HEK293T (cell line): ENCODE measurements around the gene DHRS3.
A peak's percentile ranks its signal among the peaks of the same experiment; 100 is the strongest.
"Not testable (repeated sequence)": the region's sequence is repeated elsewhere in the genome, so short reads cannot be mapped to it uniquely, and the experiment has no call there.

Experiments used
- CTCF ChIA-PET: fragments of 350-600 bp; formaldehyde crosslinking; extraction: SDS; loops from one replicate; lab custom pipeline; 2021; ENCODE audit warnings: antibody characterized with exemption, inconsistent platforms; lab: Yijun Ruan, JAX
- POLR2A ChIA-PET: fragments of 350-600 bp; formaldehyde crosslinking; extraction: SDS; loops from one replicate; lab custom pipeline; 2020; ENCODE audit warnings: antibody characterized with exemption, inconsistent platforms; lab: Yijun Ruan, JAX
- DNase-seq: peaks from one replicate; pipeline ENCODE4 v3.0.0; 2012; ENCODE audit warnings: mixed read lengths; ENCODE audit errors: extremely low spot score
- ARNT ChIP-seq: fragments of 450-650 bp; IDR thresholded peaks from 2 replicates; pipeline ENCODE4 v1.6.1; 2017; ENCODE audit warnings: mild to moderate bottlenecking
- BHLHE40 ChIP-seq: fragments of 450-650 bp; IDR thresholded peaks from 2 replicates; pipeline ENCODE4 v1.6.1; 2016; ENCODE audit warnings: mild to moderate bottlenecking, moderate library complexity, borderline replicate concordance
- CTBP1 ChIP-seq: fragments of 450-650 bp; IDR thresholded peaks from 2 replicates; pipeline ENCODE4 v1.6.1; 2016; ENCODE audit warnings: borderline replicate concordance
- ELF4 ChIP-seq: fragments of 450-650 bp; IDR thresholded peaks from 2 replicates; pipeline ENCODE4 v1.6.1; 2017; ENCODE audit warnings: antibody characterized with exemption
- FOXA1 ChIP-seq: fragments of 450-650 bp; IDR thresholded peaks from 2 replicates; pipeline ENCODE4 v1.6.1; 2016; ENCODE audit warnings: mild to moderate bottlenecking
- FOXK2 ChIP-seq: fragments of 450-650 bp; IDR thresholded peaks from 2 replicates; pipeline ENCODE4 v1.6.1; 2016; ENCODE audit warnings: mild to moderate bottlenecking
- FOXM1 ChIP-seq: fragments of 450-650 bp; IDR thresholded peaks from 2 replicates; pipeline ENCODE4 v1.6.1; 2017; ENCODE audit warnings: mild to moderate bottlenecking, borderline replicate concordance
- HDGF ChIP-seq: fragments of 450-650 bp; IDR thresholded peaks from 2 replicates; pipeline ENCODE4 v1.6.1; 2017; ENCODE audit warnings: antibody characterized with exemption, borderline replicate concordance
- L3MBTL2 ChIP-seq: fragments of 450-650 bp; conservative IDR thresholded peaks from 2 replicates; pipeline ENCODE4 v1.6.1; 2016; ENCODE audit warnings: mild to moderate bottlenecking
- LEF1 ChIP-seq: fragments of 450-650 bp; IDR thresholded peaks from 2 replicates; pipeline ENCODE4 v1.6.1; 2017; ENCODE audit warnings: mild to moderate bottlenecking, borderline replicate concordance
- NFRKB ChIP-seq: fragments of 450-650 bp; IDR thresholded peaks from 2 replicates; pipeline ENCODE4 v1.6.1; 2016; ENCODE audit warnings: mild to moderate bottlenecking, moderate library complexity
- PKNOX1 ChIP-seq: fragments of 450-650 bp; IDR thresholded peaks from 2 replicates; pipeline ENCODE4 v1.6.1; 2016
- SP1 ChIP-seq: fragments of 450-650 bp; IDR thresholded peaks from 2 replicates; pipeline ENCODE4 v1.6.1; 2017
- SUZ12 ChIP-seq: fragments of 450-650 bp; IDR thresholded peaks from 2 replicates; pipeline ENCODE4 v1.6.1; 2016; ENCODE audit warnings: mild to moderate bottlenecking
- TARDBP ChIP-seq: fragments of 450-650 bp; IDR thresholded peaks from 2 replicates; pipeline ENCODE4 v1.6.1; 2016
- ZNF384 ChIP-seq: fragments of 450-650 bp; IDR thresholded peaks from 2 replicates; pipeline ENCODE4 v1.6.1; 2016

Gene DHRS3

GRCh38 chr1:12541274-12542137 is 76.5 kb downstream of the DHRS3 start:
- DNase-seq, result peak; percentile 17
- CTCF ChIA-PET, result no interaction called here
- POLR2A ChIA-PET, result interaction anchor here (2.8 kb wide), 1 partner anchor 77 kb away, joined by 12 read pairs; the partner anchor contains the start of gene DHRS3
- TF ChIP-seq BHLHE40 (no peak), HDGF (no peak), ZNF384 (no peak), SP1 (no peak), ELF4 (no peak), FOXM1 (no peak)

GRCh38 chr1:12540580-12541273 is 77.3 kb downstream of the DHRS3 start:
- ChIA-PET POLR2A (interaction anchor here (0.6 to 2.8 kb wide), 4 partner anchors 12 to 102 kb away, joined by 3 to 12 read pairs (median 4); partner anchors contain the start of gene DHRS3), CTCF (interaction anchor here (1.4 kb wide), 1 partner anchor 9 kb away, joined by 3 read pairs; no protein-coding TSS in a partner anchor)
- DNase-seq, result no peak
- TF ChIP-seq SP1, result no peak
- 0 out of 2 replicates have a peak, but pooled peaks have one; percentile 38 for TF ChIP-seq HDGF
- no peak for TF ChIP-seq ZNF384
- no peak for TF ChIP-seq BHLHE40
- no peak for TF ChIP-seq TARDBP
- no peak for TF ChIP-seq NFRKB
- TF ChIP-seq ELF4, result no peak
- no peak for TF ChIP-seq SUZ12
- TF ChIP-seq L3MBTL2, result no peak

- DNase-seq, result peak; percentile 72
- POLR2A ChIA-PET, result interaction anchor here (0.6 to 2.8 kb wide), 4 partner anchors 11 to 101 kb away, joined by 3 to 12 read pairs (median 4); partner anchors contain the start of gene DHRS3
- peak; percentile 81; the same call in 1 of the 2 replicates for TF ChIP-seq FOXM1
- TF ChIP-seq CTBP1, result peak; percentile 92
- TF ChIP-seq ZNF384, result no peak
- TF ChIP-seq ELF4, result no peak
- no peak for TF ChIP-seq TARDBP
- TF ChIP-seq ARNT, result 0 out of 2 replicates have a peak, but pooled peaks have one; percentile 27
- peak; percentile 98 for TF ChIP-seq PKNOX1
- CTCF ChIA-PET, result interaction anchor here (1.4 kb wide), 1 partner anchor 10 kb away, joined by 3 read pairs; no protein-coding TSS in a partner anchor
Observed at GRCh38 chr1:12539705-12540579, 78.1 kb downstream of the DHRS3 start.

GRCh38 chr1:12539320-12539704 is 78.7 kb downstream of the DHRS3 start:
- POLR2A ChIA-PET, result interaction anchor here (1.0 to 2.8 kb wide), 2 partner anchors 79 to 100 kb away, joined by 3 to 12 read pairs; partner anchors contain the start of gene DHRS3
- TF ChIP-seq SUZ12, result no peak
- TF ChIP-seq ZNF384, result no peak
- TF ChIP-seq FOXK2, result no peak
- TF ChIP-seq SP1, result no peak
- no peak for TF ChIP-seq NFRKB
- no peak for TF ChIP-seq CTBP1
- no peak for TF ChIP-seq HDGF
- no peak for TF ChIP-seq TARDBP
- TF ChIP-seq L3MBTL2, result no peak
- no peak for TF ChIP-seq FOXM1
- TF ChIP-seq BHLHE40, result no peak
- no peak for TF ChIP-seq FOXA1
- no peak for TF ChIP-seq LEF1
- no peak for TF ChIP-seq PKNOX1
- TF ChIP-seq ARNT, result no peak
- no peak for TF ChIP-seq ELF4
- peak; percentile 4 for DNase-seq
- CTCF ChIA-PET, result interaction anchor here (1.4 kb wide), 1 partner anchor 10 kb away, joined by 3 read pairs; no protein-coding TSS in a partner anchor

GRCh38 chr1:12538536-12538935 is 79.5 kb downstream of the DHRS3 start:
- POLR2A ChIA-PET, CTCF ChIA-PET, DNase-seq: not testable (repeated sequence)

- no peak for DNase-seq
- TF ChIP-seq L3MBTL2 (no peak), ELF4 (no peak), ARNT (no peak), BHLHE40 (no peak), SP1 (no peak), LEF1 (no peak), FOXK2 (no peak), TARDBP (no peak), HDGF (no peak)
- ChIA-PET CTCF (interaction anchor here (0.6 kb wide), 1 partner anchor 121 kb away, joined by 3 read pairs; no protein-coding TSS in a partner anchor), POLR2A (no interaction called here)
Observed at GRCh38 chr1:12537906-12538461, 80.0 kb downstream of the DHRS3 start.
